ENCODE results near the gene CBLC. TPM values are rescaled to one million over a fixed set of nuclear protein-coding genes. Genes with fewer than 3 reads are reported as not detected.
A peak's percentile ranks its signal among the peaks of the same experiment; 100 is the strongest.

CBLC gene
- total and polyA plus RNA-seq, 2 experiments from 2014 or later, result not detected

GRCh38 chr19:44809577-44810233 lies 32.0 kb downstream of the CBLC start:
- Histone ChIP-seq H3K4me1 (ENCODE audit: insufficient read depth) (peaks cover 5% of the 10 kb centered on the region; the same call in 1 of the 2 replicates), H3K36me3 (ENCODE audit: low read depth) (no peaks in the 10 kb centered on the region), H3K27me3 (replicated peaks; ENCODE audit: insufficient read depth) (no peaks in the 10 kb centered on the region), H3K9me3 (ENCODE audit: low read depth) (no peaks in the 10 kb centered on the region), H3K79me2 (ENCODE audit: insufficient read depth) (no peaks in the 10 kb centered on the region), H4K20me1 (ENCODE audit: insufficient read depth) (no peaks in the 10 kb centered on the region), H3K4me3 (peak overlapping the region; percentile 76), H3K27ac (no peak overlapping the region), H3K9ac (peak overlapping the region; percentile 66; the same call in 1 of the 2 replicates), H3K4me2 (ENCODE audit: unreplicated experiment) (peak overlapping the region; percentile 80), H3F3A (ENCODE audit: insufficient read depth) (peaks cover 7% of the 10 kb centered on the region; the same call in 1 of the 2 replicates), H2AFZ (peak overlapping the region; percentile 76), H3K9me2 (ENCODE audit: insufficient read depth) (no peaks in the 10 kb centered on the region)
- TF ChIP-seq EZH2phosphoT487 (IDR thresholded peaks at IDR 0.05; ENCODE audit: insufficient read depth, low read depth), result no peak
- no peak for TF ChIP-seq EZH2 (IDR thresholded peaks at IDR 0.05; ENCODE audit: insufficient read depth, poor library complexity, severe bottlenecking)
- no peak for DNase-seq
- 44 to 51% methylated on average over 7 of the region's 7 CpGs for WGBS, 2 experiments (ENCODE audit: low coverage in 1 of 2, low lambda C conversion rate in 2 of 2, missing lambda C conversion rate in 2 of 2)
- in situ Hi-C loops (cut with MboI), result no loop called here

DNA sequence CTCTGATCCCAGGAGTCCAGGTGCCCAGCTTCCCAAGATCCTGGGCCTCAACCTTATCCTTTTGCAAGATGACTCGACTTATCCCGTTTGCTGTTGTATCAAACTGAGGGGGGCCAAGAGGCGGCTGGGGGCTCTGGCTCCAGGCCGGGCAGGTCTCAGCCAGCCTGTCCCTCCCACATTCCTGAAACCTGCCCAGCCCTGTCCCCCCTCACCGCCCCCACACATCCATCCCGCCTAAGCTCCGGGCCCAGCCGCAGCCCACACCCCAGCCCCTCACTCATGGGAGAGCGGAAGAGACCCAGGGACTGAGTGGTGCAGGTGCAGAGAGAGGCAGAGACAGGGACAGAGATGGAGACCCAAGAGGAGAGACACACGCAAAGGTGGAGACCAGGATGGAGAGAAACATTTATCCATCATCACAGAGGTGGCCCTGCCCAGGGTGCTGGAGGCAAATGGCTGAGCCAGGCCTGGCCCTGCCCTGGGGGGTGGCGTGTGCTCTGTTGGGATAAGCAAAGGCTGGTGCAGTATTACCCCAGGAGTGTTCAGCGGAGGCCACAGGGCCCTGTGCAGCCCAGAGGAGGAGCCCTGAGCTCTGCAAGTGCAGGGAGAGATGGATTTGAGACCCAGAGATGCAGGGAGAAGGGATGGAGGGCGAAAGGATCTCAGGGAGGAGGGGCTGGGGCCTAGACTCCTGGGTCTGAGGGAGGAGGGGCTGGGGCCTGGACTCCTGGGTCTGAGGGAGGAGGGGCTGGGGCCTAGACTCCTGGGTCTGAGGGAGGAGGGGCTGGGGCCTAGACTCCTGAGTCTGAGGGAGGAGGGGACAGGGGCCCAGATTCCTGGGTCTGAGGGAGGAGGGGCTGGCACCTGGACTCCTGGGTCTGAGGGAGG lies 32.8 kb downstream of the CBLC start:
- 90 to 92% methylated on average over 12 to 13 of the region's 13 CpGs for WGBS, 2 experiments (ENCODE audit: low coverage in 1 of 2, low lambda C conversion rate in 2 of 2, missing lambda C conversion rate in 2 of 2)
- Histone ChIP-seq H3K4me1 (ENCODE audit: insufficient read depth) (peaks cover 5% of the 10 kb centered on the region; the same call in 1 of the 2 replicates), H3K9me2 (ENCODE audit: insufficient read depth) (no peaks in the 10 kb centered on the region), H3K9ac (no peak overlapping the region), H3K36me3 (ENCODE audit: low read depth) (no peaks in the 10 kb centered on the region), H3K79me2 (ENCODE audit: insufficient read depth) (no peaks in the 10 kb centered on the region), H3K9me3 (ENCODE audit: low read depth) (no peaks in the 10 kb centered on the region), H3K27ac (no peak overlapping the region), H3F3A (ENCODE audit: insufficient read depth) (peaks cover 7% of the 10 kb centered on the region; the same call in 1 of the 2 replicates), H2AFZ (no peak overlapping the region), H3K27me3 (replicated peaks; ENCODE audit: insufficient read depth) (no peaks in the 10 kb centered on the region), H4K20me1 (ENCODE audit: insufficient read depth) (no peaks in the 10 kb centered on the region), H3K4me3 (no peak overlapping the region), H3K4me2 (ENCODE audit: unreplicated experiment) (no peak overlapping the region)
- TF ChIP-seq EZH2phosphoT487 (IDR thresholded peaks at IDR 0.05; ENCODE audit: insufficient read depth, low read depth) (no peak), EZH2 (IDR thresholded peaks at IDR 0.05; ENCODE audit: insufficient read depth, poor library complexity, severe bottlenecking) (no peak)
- in situ Hi-C loops (cut with MboI), result no loop called here
- DNase-seq, result no peak

- in situ Hi-C loops (cut with MboI), result no loop called here
- Histone ChIP-seq H3K36me3 (ENCODE audit: low read depth) (no peaks in the 10 kb centered on the region), H3K4me3 (no peak overlapping the region), H3K9me2 (ENCODE audit: insufficient read depth) (no peaks in the 10 kb centered on the region), H3F3A (ENCODE audit: insufficient read depth) (peaks cover 7% of the 10 kb centered on the region; the same call in 1 of the 2 replicates), H3K9ac (no peak overlapping the region), H3K27me3 (replicated peaks; ENCODE audit: insufficient read depth) (no peaks in the 10 kb centered on the region), H3K4me1 (ENCODE audit: insufficient read depth) (peaks cover 5% of the 10 kb centered on the region; the same call in 1 of the 2 replicates), H2AFZ (no peak overlapping the region), H3K4me2 (ENCODE audit: unreplicated experiment) (no peak overlapping the region), H3K27ac (no peak overlapping the region), H4K20me1 (ENCODE audit: insufficient read depth) (no peaks in the 10 kb centered on the region), H3K9me3 (ENCODE audit: low read depth) (no peaks in the 10 kb centered on the region), H3K79me2 (ENCODE audit: insufficient read depth) (no peaks in the 10 kb centered on the region)
- no peak for DNase-seq
- WGBS, 2 experiments (ENCODE audit: low coverage in 1 of 2, low lambda C conversion rate in 2 of 2, missing lambda C conversion rate in 2 of 2), result 90 to 97% methylated on average over 6 to 7 of the region's 7 CpGs
- no peak for TF ChIP-seq EZH2phosphoT487 (IDR thresholded peaks at IDR 0.05; ENCODE audit: insufficient read depth, low read depth)
- no peak for TF ChIP-seq EZH2 (IDR thresholded peaks at IDR 0.05; ENCODE audit: insufficient read depth, poor library complexity, severe bottlenecking)
Measured at GRCh38 chr19:44811122-44811419, 33.4 kb downstream of the CBLC start.

DNA sequence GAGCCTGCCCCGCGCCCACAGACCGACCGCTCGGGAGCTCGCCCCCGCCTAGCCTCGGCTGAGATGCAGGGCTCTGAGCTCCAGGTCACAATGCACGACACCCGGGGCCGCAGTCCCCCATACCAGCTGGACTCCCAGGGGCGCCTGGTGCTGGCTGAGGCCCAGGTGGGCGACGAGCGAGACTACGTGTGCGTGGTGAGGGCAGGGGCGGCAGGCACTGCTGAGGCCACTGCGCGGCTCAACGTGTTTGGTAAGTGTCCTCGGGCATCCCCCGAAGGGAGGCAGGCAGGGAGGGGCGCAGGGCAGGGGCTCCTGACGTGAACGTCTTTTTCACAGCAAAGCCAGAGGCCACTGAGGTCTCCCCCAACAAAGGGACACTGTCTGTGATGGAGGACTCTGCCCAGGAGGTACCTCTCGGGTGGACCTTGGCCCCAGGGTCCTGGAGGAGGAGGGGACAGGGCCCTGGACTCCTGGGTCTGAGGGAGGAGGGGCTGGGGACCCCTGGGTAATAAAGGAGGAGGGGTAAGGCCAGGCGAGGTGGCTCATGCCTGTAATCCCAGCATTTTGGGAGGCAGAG lies 34.5 kb downstream of the CBLC start:
- in situ Hi-C loops (cut with MboI), result no loop called here
- no peaks in the 10 kb centered on the region for H3K79me2 ChIP-seq (ENCODE audit: insufficient read depth)
- H4K20me1 ChIP-seq (ENCODE audit: insufficient read depth), result no peaks in the 10 kb centered on the region
- peaks cover 5% of the 10 kb centered on the region; the same call in 1 of the 2 replicates for H3K4me1 ChIP-seq (ENCODE audit: insufficient read depth)
- no peak for TF ChIP-seq EZH2 (IDR thresholded peaks at IDR 0.05; ENCODE audit: insufficient read depth, poor library complexity, severe bottlenecking)
- TF ChIP-seq EZH2phosphoT487 (IDR thresholded peaks at IDR 0.05; ENCODE audit: insufficient read depth, low read depth), result no peak
- H3K4me3 ChIP-seq, result no peak overlapping the region
- H3K4me2 ChIP-seq (ENCODE audit: unreplicated experiment), result no peak overlapping the region
- no peak overlapping the region for H3K27ac ChIP-seq
- no peaks in the 10 kb centered on the region for H3K9me2 ChIP-seq (ENCODE audit: insufficient read depth)
- no peak overlapping the region for H3K9ac ChIP-seq
- H3F3A ChIP-seq (ENCODE audit: insufficient read depth), result peaks cover 7% of the 10 kb centered on the region; the same call in 1 of the 2 replicates
- no peak overlapping the region for H2AFZ ChIP-seq
- DNase-seq, result no peak
- H3K36me3 ChIP-seq (ENCODE audit: low read depth), result no peaks in the 10 kb centered on the region
- no peaks in the 10 kb centered on the region for H3K9me3 ChIP-seq (ENCODE audit: low read depth)
- no peaks in the 10 kb centered on the region for H3K27me3 ChIP-seq (replicated peaks; ENCODE audit: insufficient read depth)
- WGBS, 2 experiments (ENCODE audit: low coverage in 1 of 2, low lambda C conversion rate in 2 of 2, missing lambda C conversion rate in 2 of 2), result 85 to 91% methylated on average over 18 to 28 of the region's 28 CpGs
